Thoracic aorta (tissue), 2 donors: ENCODE measurements around the gene SUSD6. TPM values are rescaled to one million over a fixed set of nuclear protein-coding genes. Genes with fewer than 3 reads are reported as not detected.
A peak's percentile ranks its signal among the peaks of the same experiment; 100 is the strongest.

Source experiments
- ATAC-seq: fragments of 150-250 bp; one replicate; pipeline ENCODE4 v1.8.0; 2017; ENCODE audit warnings: low read depth; ENCODE audit not compliant: insufficient number of reproducible peaks, low FRiP score
- DNase-seq: peaks from one replicate; pipeline ENCODE4 v3.0.0-alpha.2; 2020; ENCODE audit warnings: low spot score
- H3K27ac ChIP-seq, 2 donors: fragments of 200-600 bp; sonication (generic); 1 replicate in 1 of 2; 2 replicates in 1 of 2; pipeline ENCODE4 v1.5.1; 2016; ENCODE audit warnings: mild to moderate bottlenecking in 2 of 2, moderate library complexity in 2 of 2
- H3K27me3 ChIP-seq: fragments of 200-600 bp; sonication (generic); replicated peaks from 2 replicates; pipeline ENCODE4 v1.6.0; 2016; ENCODE audit warnings: mild to moderate bottlenecking; ENCODE audit not compliant: insufficient read depth
- H3K36me3 ChIP-seq: fragments of 200-600 bp; sonication (generic); one replicate; pipeline ENCODE4 v1.5.1; 2016
- H3K4me1 ChIP-seq, 2 donors: fragments of 200-600 bp; sonication (generic); 1 replicate in 1 of 2; 2 replicates in 1 of 2; pipeline versions ENCODE4 v1.5.1 to v1.6.0; 2016; ENCODE audit warnings: low read depth in 2 of 2, mild to moderate bottlenecking in 1 of 2; ENCODE audit not compliant: control insufficient read depth in 1 of 2
- H3K4me3 ChIP-seq: fragments of 200-600 bp; sonication (generic); 2 replicates; pipeline ENCODE4 v1.5.1; 2016; ENCODE audit warnings: mild to moderate bottlenecking
- H3K9me3 ChIP-seq: fragments of 200-600 bp; sonication (generic); 2 replicates; pipeline ENCODE4 v1.5.1; 2016
- CTCF ChIP-seq: fragments of 200-600 bp; sonication (generic); IDR thresholded peaks from one replicate; pipeline ENCODE4 v1.5.1; 2019; ENCODE audit warnings: antibody characterized with exemption
- total RNA-seq, 2 donors: library from RNA; depleted of rRNA; stranded (reverse); fragments of >200 nt; gene quantifications; one replicate each; pipeline versions ENCODE4 v1.1.0 to v1.2.3, GENCODE V29; 2016

The SUSD6 gene
- total RNA-seq, 2 donors from 2014 or later: 51.7 to 80.1 TPM

GRCh38 chr14:69612014-69612782 lies 802 bp downstream of the SUSD6 start:
- no peaks in the 10 kb centered on the region for H3K27me3 ChIP-seq
- ATAC-seq (peak; percentile 5), DNase-seq (no peak)
- peak overlapping the region; percentile 90 for H3K4me3 ChIP-seq
- H3K27ac ChIP-seq: peak overlapping the region; percentile 95 to 97
- H3K9me3 ChIP-seq: no peaks in the 10 kb centered on the region
- H3K36me3 ChIP-seq: no peaks in the 10 kb centered on the region
- H3K4me1 ChIP-seq: peaks cover 48 to 57% of the 10 kb centered on the region in 2 donors
- no peak for TF ChIP-seq CTCF

DNA sequence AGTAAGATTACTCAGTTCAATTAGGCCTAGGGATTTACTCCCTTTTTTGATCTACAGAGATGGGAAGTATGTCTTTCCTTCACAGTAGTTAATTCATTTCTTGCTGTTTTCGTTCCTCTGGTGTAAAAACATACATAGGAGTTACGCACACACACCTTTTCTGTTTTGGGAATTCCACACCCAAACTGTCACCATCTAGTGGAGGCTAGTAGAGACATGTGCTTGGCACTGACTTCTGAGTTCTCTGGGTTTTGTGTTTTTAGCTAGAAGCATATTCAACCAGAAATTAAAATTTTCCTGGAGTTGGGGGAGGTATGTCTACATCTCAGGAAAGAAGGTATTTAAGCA lies 1.4 kb downstream of the SUSD6 start:
- H3K27me3 ChIP-seq: no peaks in the 10 kb centered on the region
- H3K36me3 ChIP-seq: no peaks in the 10 kb centered on the region
- peaks cover 54 to 62% of the 10 kb centered on the region in 2 donors for H3K4me1 ChIP-seq
- H3K4me3 ChIP-seq: peak overlapping the region; percentile 90
- DNase-seq (no peak), ATAC-seq (no peak)
- peak overlapping the region; percentile 95 to 97 for H3K27ac ChIP-seq
- TF ChIP-seq CTCF: peak; percentile 13
- no peaks in the 10 kb centered on the region for H3K9me3 ChIP-seq

DNA sequence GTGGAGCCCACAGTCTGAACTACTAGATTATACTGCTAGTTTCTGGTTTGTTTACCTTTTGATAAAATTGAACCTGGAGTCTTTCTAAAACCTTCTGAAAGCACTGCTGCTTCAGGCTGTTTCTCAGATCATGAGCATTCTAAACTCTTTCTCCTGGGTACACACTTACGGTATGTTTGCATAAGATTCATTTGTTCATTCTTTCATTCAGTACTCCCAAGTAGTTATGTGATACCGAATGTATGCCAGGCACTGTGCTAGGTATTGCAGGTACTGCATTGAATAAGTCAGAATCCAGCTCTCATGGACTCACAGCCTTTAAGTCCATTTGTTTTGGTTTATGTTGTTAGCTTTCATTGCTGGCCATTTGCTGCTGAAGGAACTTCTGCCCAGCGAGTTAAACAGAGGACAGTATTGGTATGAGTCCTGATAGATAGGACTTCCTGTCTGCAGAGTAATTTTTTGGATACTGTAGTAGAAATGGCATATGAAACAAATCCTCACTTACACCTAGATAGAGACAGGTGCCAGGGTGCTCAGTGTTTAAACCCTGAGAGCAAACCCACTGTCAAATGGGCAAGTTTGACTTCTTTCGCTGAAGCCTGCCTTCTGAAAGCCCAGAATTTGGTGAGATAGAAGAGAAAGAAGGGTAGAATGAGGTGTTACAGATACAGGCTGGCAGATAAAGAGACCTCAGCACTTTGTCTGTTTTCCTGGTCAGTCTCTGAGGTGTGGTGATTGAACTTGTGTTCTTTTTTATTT lies 2.1 kb downstream of the SUSD6 start:
- Histone ChIP-seq H3K4me1 (peaks cover 60 to 70% of the 10 kb centered on the region in 2 donors), H3K27ac (peak overlapping the region; percentile 95 to 97), H3K27me3 (no peaks in the 10 kb centered on the region), H3K36me3 (no peaks in the 10 kb centered on the region), H3K4me3 (peak overlapping the region; percentile 90), H3K9me3 (no peaks in the 10 kb centered on the region)
- no peak for DNase-seq
- no peak for TF ChIP-seq CTCF
- ATAC-seq: no peak

DNA sequence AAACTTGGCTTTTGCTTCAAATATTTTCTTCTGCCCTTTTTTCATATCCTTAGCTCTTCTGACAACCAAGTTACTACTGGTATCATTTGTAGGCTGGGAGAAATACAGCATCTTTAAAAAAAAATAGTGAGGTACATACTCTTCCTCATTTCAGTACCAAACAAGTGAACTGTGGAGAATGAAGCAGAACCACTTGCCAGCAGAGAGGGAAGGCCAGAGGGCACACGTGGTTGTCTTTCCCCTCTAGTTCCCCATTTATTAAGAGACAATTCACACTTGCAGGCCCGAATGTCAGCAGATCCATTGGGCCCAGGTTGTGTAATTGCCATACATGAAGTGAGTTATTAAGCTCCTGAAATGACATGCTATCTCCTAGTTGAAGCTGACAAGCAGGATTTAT lies 3.2 kb downstream of the SUSD6 start:
- DNase-seq (no peak), ATAC-seq (no peak)
- H3K9me3 ChIP-seq: no peaks in the 10 kb centered on the region
- peak overlapping the region; percentile 50 to 97 for H3K27ac ChIP-seq
- no peak for TF ChIP-seq CTCF
- no peaks in the 10 kb centered on the region for H3K36me3 ChIP-seq
- no peaks in the 10 kb centered on the region for H3K27me3 ChIP-seq
- H3K4me3 ChIP-seq: peak overlapping the region; percentile 90
- peaks cover 71 to 81% of the 10 kb centered on the region in 2 donors for H3K4me1 ChIP-seq

- no peak for TF ChIP-seq CTCF
- Histone ChIP-seq H3K4me1 (peaks cover 76 to 83% of the 10 kb centered on the region in 2 donors), H3K27ac (peak overlapping the region; percentile 50 to 97), H3K4me3 (peak overlapping the region; percentile 90), H3K27me3 (no peaks in the 10 kb centered on the region), H3K9me3 (no peaks in the 10 kb centered on the region), H3K36me3 (no peaks in the 10 kb centered on the region)
- ATAC-seq (no peak), DNase-seq (no peak)
Measured at GRCh38 chr14:69615121-69615495, 3.7 kb downstream of the SUSD6 start.
